Measurements from ENCODE around the gene ISL1. TPM values are rescaled to one million over a fixed set of nuclear protein-coding genes. Genes with fewer than 3 reads are reported as not detected.
A peak's percentile ranks its signal among the peaks of the same experiment; 100 is the strongest.

The ISL1 gene
- total RNA-seq (under 1 TPM in 1 of 7 donors, not detected in 6; 0.27 TPM), polyA plus RNA-seq (under 1 TPM in 2 of 3 donors, not detected in 1; 0.04 to 0.09 TPM)
- long read RNA-seq, donor 1: 0 reads
- long read RNA-seq, donor 2, partial matches to known transcripts: 0 of 2 reads
- long read RNA-seq, donor 2, other reads (novel, unspliced or antisense): 0 of 2 reads

DNA sequence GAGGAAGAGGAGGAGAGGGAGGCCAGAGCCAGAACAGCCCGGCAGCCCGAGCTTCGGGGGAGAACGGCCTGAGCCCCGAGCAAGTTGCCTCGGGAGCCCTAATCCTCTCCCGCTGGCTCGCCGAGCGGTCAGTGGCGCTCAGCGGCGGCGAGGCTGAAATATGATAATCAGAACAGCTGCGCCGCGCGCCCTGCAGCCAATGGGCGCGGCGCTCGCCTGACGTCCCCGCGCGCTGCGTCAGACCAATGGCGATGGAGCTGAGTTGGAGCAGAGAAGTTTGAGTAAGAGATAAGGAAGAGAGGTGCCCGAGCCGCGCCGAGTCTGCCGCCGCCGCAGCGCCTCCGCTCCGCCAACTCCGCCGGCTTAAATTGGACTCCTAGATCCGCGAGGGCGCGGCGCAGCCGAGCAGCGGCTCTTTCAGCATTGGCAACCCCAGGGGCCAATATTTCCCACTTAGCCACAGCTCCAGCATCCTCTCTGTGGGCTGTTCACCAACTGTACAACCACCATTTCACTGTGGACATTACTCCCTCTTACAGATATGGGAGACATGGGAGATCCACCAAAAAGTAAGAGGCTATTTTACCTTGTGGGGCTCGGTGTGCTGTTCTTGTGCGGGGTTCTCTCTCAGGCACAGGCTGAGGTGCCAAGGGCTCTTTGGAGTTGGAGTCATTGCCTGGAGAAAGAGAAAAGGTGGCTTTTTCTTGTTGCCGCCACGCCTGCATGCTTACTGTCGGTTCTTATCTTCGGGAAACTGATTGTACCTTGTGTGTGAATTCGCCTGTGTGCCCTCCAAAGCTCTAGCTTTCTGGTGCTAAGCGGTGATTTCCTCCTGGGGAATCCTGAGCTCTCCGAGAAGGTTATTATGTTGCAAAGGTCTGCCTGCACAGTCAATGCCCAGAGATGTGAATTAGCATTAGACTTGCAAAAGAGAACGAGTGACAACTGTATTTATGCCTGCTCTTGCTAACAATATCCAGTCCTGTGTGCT, at the start of gene ISL1:
Gene ISL1 (plus strand): TSS at position 318 of the 991 bp plus-strand sequence. CDS start 224 bp downstream, at position 542.
- Histone ChIP-seq H3K27ac (no peak within 1 kb of the TSS), H3K27me3 (replicated peaks in 1 of 7) (peaks cover 0 to 100% (median 88%) of the 10 kb centered on the region in 7 donors)
- intact Hi-C loops (cut with DNase I; ENCODE audit: low total_unique reads): no loop called here

GRCh38 chr5:51336878-51337277, 46.4 kb upstream of the ISL1 start:
- Histone ChIP-seq H3K4me3 (no peak overlapping the region), H3K4me1 (no peaks in the 10 kb centered on the region), H3K27ac (no peak overlapping the region), H3K36me3 (no peaks in the 10 kb centered on the region), H3K27me3 (replicated peaks in 1 of 7) (no peaks in the 10 kb centered on the region), H3K9me3 (peaks cover 0 to 8% (median 2%) of the 10 kb centered on the region in 8 donors)
- WGBS, 5 donors: 74 to 88% (median 86%) methylated on average over 2 of the region's 2 CpGs
- intact Hi-C loops (cut with DNase I; ENCODE audit: low total_unique reads): no loop called here
- TF ChIP-seq POLR2AphosphoS5 (IDR thresholded peaks at IDR 0.05): no peak
- TF ChIP-seq, protein P1, sequence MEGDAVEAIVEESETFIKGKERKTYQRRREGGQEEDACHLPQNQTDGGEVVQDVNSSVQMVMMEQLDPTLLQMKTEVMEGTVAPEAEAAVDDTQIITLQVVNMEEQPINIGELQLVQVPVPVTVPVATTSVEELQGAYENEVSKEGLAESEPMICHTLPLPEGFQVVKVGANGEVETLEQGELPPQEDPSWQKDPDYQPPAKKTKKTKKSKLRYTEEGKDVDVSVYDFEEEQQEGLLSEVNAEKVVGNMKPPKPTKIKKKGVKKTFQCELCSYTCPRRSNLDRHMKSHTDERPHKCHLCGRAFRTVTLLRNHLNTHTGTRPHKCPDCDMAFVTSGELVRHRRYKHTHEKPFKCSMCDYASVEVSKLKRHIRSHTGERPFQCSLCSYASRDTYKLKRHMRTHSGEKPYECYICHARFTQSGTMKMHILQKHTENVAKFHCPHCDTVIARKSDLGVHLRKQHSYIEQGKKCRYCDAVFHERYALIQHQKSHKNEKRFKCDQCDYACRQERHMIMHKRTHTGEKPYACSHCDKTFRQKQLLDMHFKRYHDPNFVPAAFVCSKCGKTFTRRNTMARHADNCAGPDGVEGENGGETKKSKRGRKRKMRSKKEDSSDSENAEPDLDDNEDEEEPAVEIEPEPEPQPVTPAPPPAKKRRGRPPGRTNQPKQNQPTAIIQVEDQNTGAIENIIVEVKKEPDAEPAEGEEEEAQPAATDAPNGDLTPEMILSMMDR (IDR thresholded peaks at IDR 0.05 in 8 of 11, conservative IDR thresholded peaks at IDR 0.05 in 3 of 11): no peak
- no peak for TF ChIP-seq POLR2A (IDR thresholded peaks at IDR 0.05)
- DNase-seq: no peak

More for the DNA sequence above, at the start of gene ISL1:
- Histone ChIP-seq H3K9me3 (peaks cover 0 to 9% (median 0%) of the 10 kb centered on the region in 8 donors), H3K36me3 (no peaks in the 10 kb centered on the region), H3K4me3 (peak within 1 kb of the TSS in 7 of 8 donors; percentile 21 to 61 (median 28)), H3K4me1 (peaks cover 0 to 34% (median 13%) of the 10 kb centered on the region in 6 donors)
- 3 to 13% (median 3%) methylated on average over 47 to 57 of the region's 57 CpGs for WGBS, 5 donors
- no peak for DNase-seq
- TF ChIP-seq POLR2A (IDR thresholded peaks at IDR 0.05) (no peak), POLR2AphosphoS5 (IDR thresholded peaks at IDR 0.05) (peak in 1 of 3 donors; percentile 54)
- TF ChIP-seq, protein P1 (IDR thresholded peaks at IDR 0.05 in 8 of 11, conservative IDR thresholded peaks at IDR 0.05 in 3 of 11): no peak

GRCh38 chr5:51345106-51345505, 38.1 kb upstream of the ISL1 start:
- Histone ChIP-seq H3K4me3 (no peak overlapping the region), H3K27ac (no peak overlapping the region), H3K27me3 (replicated peaks in 1 of 7) (no peaks in the 10 kb centered on the region), H3K4me1 (no peaks in the 10 kb centered on the region), H3K36me3 (no peaks in the 10 kb centered on the region), H3K9me3 (peaks cover 0 to 16% (median 4%) of the 10 kb centered on the region in 8 donors)
- 69 to 89% (median 74%) methylated on average over 2 of the region's 2 CpGs for WGBS, 5 donors
- no peak for DNase-seq
- TF ChIP-seq, protein P1 (IDR thresholded peaks at IDR 0.05 in 8 of 11, conservative IDR thresholded peaks at IDR 0.05 in 3 of 11): no peak
- TF ChIP-seq POLR2AphosphoS5 (IDR thresholded peaks at IDR 0.05) (no peak), POLR2A (IDR thresholded peaks at IDR 0.05) (no peak)
- intact Hi-C loops (cut with DNase I; ENCODE audit: low total_unique reads): no loop called here

GRCh38 chr5:51347157-51347556, 36.1 kb upstream of the ISL1 start:
- Histone ChIP-seq H3K27ac (no peak overlapping the region), H3K36me3 (no peaks in the 10 kb centered on the region), H3K9me3 (peaks cover 0 to 16% (median 4%) of the 10 kb centered on the region in 8 donors), H3K27me3 (replicated peaks in 1 of 7) (no peaks in the 10 kb centered on the region), H3K4me1 (no peaks in the 10 kb centered on the region), H3K4me3 (no peak overlapping the region)
- WGBS, 5 donors: 67 to 82% (median 74%) methylated on average over 1 of the region's 1 CpG
- no peak for DNase-seq
- intact Hi-C loops (cut with DNase I; ENCODE audit: low total_unique reads): no loop called here
- TF ChIP-seq POLR2A (IDR thresholded peaks at IDR 0.05) (no peak), POLR2AphosphoS5 (IDR thresholded peaks at IDR 0.05) (no peak)
- TF ChIP-seq, protein P1 (IDR thresholded peaks at IDR 0.05 in 8 of 11, conservative IDR thresholded peaks at IDR 0.05 in 3 of 11): no peak

Measured in spleen (tissue), 13 donors.